Caco-2 (cell line): ENCODE results near the gene ZFHX3. TPM values are rescaled to one million over a fixed set of nuclear protein-coding genes. Genes with fewer than 3 reads are reported as not detected.

Experiments used
- BruUV-seq: library from RNA; stranded (reverse); fragments of 400-500 nt; replicated peaks from 2 replicates; lab custom pipeline; 2021; lab: Mats Ljungman, UMichigan
- CTCF ChIA-PET: fragments of 300-600 bp; sonication (Branson Sonifier 250); formaldehyde crosslinking; loops from one replicate; lab custom pipeline; 2022; ENCODE audit warnings: antibody characterized with exemption; lab: Charles Lee
- POLR2A ChIA-PET: fragments of 300-600 bp; sonication (Branson Sonifier 250); formaldehyde crosslinking; loops from one replicate; lab custom pipeline; 2022; ENCODE audit warnings: antibody characterized with exemption; lab: Charles Lee
- DNase-seq, 2 experiments: peaks; one replicate each; pipeline versions ENCODE4 v3.0.0 to v3.0.0-alpha.2; 2020 to 2022
- H3K27me3 ChIP-seq: replicated peaks from 2 replicates; pipeline ENCODE4 v1.6.0; 2011; ENCODE audit warnings: low read length; ENCODE audit not compliant: control insufficient read depth, insufficient read depth
- H3K36me3 ChIP-seq: 2 replicates; pipeline ENCODE4 v1.5.1; 2011; ENCODE audit warnings: low read length; ENCODE audit not compliant: control insufficient read depth, insufficient read depth
- H3K4me1 ChIP-seq: fragments of 250-450 bp; sonication (Bioruptor Pico); 2 replicates; pipeline ENCODE4 v1.5.1; 2020; ENCODE audit warnings: mild to moderate bottlenecking
- H3K4me3 ChIP-seq: 2 replicates; pipeline ENCODE4 v1.5.1; 2011; ENCODE audit warnings: low read depth, mild to moderate bottlenecking, control low read depth, low read length
- H3K9me3 ChIP-seq: fragments of 250-450 bp; sonication (Bioruptor Pico); 2 replicates; pipeline ENCODE4 v1.5.1; 2020; ENCODE audit warnings: mild to moderate bottlenecking, moderate library complexity
- H3K27ac Mint-ChIP-seq: one replicate; pipeline ENCODE4 v1.8.0; 2022; ENCODE audit warnings: mixed read lengths; ENCODE audit not compliant: unreplicated experiment
- H3K27me3 Mint-ChIP-seq: one replicate; pipeline ENCODE4 v1.8.0; 2022; ENCODE audit warnings: mixed read lengths; ENCODE audit not compliant: insufficient read depth, unreplicated experiment
- H3K36me3 Mint-ChIP-seq: one replicate; pipeline ENCODE4 v1.8.0; 2022; ENCODE audit warnings: mild to moderate bottlenecking, mixed read lengths; ENCODE audit not compliant: insufficient read depth, unreplicated experiment
- H3K4me1 Mint-ChIP-seq: one replicate; pipeline ENCODE4 v1.8.0; 2022; ENCODE audit warnings: low read depth, mixed read lengths; ENCODE audit not compliant: unreplicated experiment
- H3K4me3 Mint-ChIP-seq: one replicate; pipeline ENCODE4 v1.8.0; 2022; ENCODE audit warnings: mild to moderate bottlenecking, moderate library complexity, mixed read lengths; ENCODE audit not compliant: unreplicated experiment
- H3K9me3 Mint-ChIP-seq: one replicate; pipeline ENCODE4 v1.8.0; 2022; ENCODE audit warnings: mixed read lengths; ENCODE audit not compliant: unreplicated experiment
- intact Hi-C: fragments of 100-400 bp; cut with micrococcal nuclease; formaldehyde crosslinking; loops from one replicate; pipeline ENCODE4 v1.10.0; 2022; ENCODE audit not compliant: unreplicated experiment
- total RNA-seq: library from RNA; stranded (reverse); gene quantifications from 2 replicates; pipeline ENCODE4 v1.2.3, GENCODE V29; 2022
- TF ChIP-seq, protein P1 (sequence below), 2 experiments: fragments of 200-600 bp in 1 of 2; IDR thresholded peaks; 1 replicate in 1 of 2; 2 replicates in 1 of 2; pipeline versions ENCODE4 v1.5.1 to v1.8.0; 2011 to 2022; ENCODE audit warnings: antibody characterized with exemption in 1 of 2, control low read depth in 1 of 2, inconsistent platforms in 1 of 2, low read depth in 1 of 2, low read length in 1 of 2, mild to moderate bottlenecking in 1 of 2, moderate library complexity in 1 of 2; ENCODE audit not compliant: insufficient read depth in 1 of 2, severe bottlenecking in 1 of 2, unreplicated experiment in 1 of 2

Gene ZFHX3
- total RNA-seq, 1 experiment from 2014 or later, result 39.9 TPM

DNA sequence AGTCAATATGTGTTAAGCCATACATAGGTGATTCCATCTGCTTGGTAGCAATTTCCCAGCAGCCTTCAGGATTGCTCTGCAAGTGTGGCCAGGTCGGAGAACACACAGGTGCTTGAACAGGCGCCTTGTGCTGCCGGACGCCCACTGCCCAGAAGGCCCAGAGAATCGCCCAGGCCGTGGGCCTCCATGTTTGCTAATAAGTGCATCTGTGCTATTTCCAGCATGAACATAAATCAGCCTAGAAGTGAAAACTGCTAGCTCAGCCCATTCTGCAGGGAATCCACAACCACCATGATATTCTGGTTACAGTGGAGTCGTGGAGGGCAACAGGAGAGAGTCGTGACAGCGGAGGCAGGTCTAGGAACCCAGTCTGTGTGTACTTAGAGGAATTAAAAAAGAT lies 78.1 kb downstream of the ZFHX3 start:
- TF ChIP-seq, protein P1, sequence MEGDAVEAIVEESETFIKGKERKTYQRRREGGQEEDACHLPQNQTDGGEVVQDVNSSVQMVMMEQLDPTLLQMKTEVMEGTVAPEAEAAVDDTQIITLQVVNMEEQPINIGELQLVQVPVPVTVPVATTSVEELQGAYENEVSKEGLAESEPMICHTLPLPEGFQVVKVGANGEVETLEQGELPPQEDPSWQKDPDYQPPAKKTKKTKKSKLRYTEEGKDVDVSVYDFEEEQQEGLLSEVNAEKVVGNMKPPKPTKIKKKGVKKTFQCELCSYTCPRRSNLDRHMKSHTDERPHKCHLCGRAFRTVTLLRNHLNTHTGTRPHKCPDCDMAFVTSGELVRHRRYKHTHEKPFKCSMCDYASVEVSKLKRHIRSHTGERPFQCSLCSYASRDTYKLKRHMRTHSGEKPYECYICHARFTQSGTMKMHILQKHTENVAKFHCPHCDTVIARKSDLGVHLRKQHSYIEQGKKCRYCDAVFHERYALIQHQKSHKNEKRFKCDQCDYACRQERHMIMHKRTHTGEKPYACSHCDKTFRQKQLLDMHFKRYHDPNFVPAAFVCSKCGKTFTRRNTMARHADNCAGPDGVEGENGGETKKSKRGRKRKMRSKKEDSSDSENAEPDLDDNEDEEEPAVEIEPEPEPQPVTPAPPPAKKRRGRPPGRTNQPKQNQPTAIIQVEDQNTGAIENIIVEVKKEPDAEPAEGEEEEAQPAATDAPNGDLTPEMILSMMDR (IDR thresholded peaks at IDR 0.05; ENCODE audit: insufficient read depth in 1 of 2, low read depth in 1 of 2, low read length in 1 of 2, severe bottlenecking in 1 of 2, unreplicated experiment in 1 of 2), result no peak
- no peak overlapping the region for H3K4me3 ChIP-seq
- ChIA-PET POLR2A (no interaction called here), CTCF (interaction anchor here (0.5 kb wide), 1 partner anchor 132 kb away, joined by 3 read pairs; no protein-coding TSS in a partner anchor)
- H3K4me1 Mint-ChIP-seq, result peaks cover 20% of the 10 kb centered on the region
- H3K4me3 Mint-ChIP-seq, result no peak overlapping the region
- no TSS peak for BruUV-seq
- no peaks in the 10 kb centered on the region for H3K9me3 Mint-ChIP-seq
- H3K36me3 Mint-ChIP-seq, result peaks cover 12% of the 10 kb centered on the region
- no peaks in the 10 kb centered on the region; the same call in 1 of the 2 replicates for H3K4me1 ChIP-seq
- no peaks in the 10 kb centered on the region for H3K9me3 ChIP-seq
- H3K27me3 ChIP-seq, result no peaks in the 10 kb centered on the region
- no peaks in the 10 kb centered on the region for H3K27me3 Mint-ChIP-seq
- intact Hi-C loops, result no loop called here
- H3K36me3 ChIP-seq, result no peaks in the 10 kb centered on the region
- H3K27ac Mint-ChIP-seq, result no peak overlapping the region
- DNase-seq, result no peak

DNA sequence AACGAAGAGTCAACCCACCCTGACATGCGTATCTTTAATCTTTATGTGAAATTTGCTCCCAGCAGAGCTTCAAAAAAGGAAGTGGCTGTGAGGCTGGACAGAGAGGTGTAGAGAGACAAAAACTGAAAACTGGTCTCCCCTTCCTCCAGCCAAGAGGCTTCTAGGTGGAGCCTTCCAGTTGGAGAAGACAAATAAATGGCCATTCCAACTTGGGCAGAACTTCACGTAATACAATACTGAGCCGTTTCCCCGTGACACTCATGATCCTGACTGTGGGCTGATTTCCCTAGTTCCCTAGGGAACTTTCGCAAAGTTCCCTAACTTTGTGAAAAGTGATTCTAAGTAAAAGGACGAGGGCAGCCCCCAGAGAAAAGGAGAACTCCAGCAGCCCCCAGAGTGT lies 78.8 kb downstream of the ZFHX3 start:
- no peak for DNase-seq
- TF ChIP-seq, protein P1 (IDR thresholded peaks at IDR 0.05; ENCODE audit: insufficient read depth in 1 of 2, low read depth in 1 of 2, low read length in 1 of 2, severe bottlenecking in 1 of 2, unreplicated experiment in 1 of 2), result no peak
- Histone ChIP-seq H3K36me3 (no peaks in the 10 kb centered on the region), H3K4me3 (no peak overlapping the region), H3K9me3 (no peaks in the 10 kb centered on the region), H3K27me3 (no peaks in the 10 kb centered on the region), H3K4me1 (no peaks in the 10 kb centered on the region; the same call in 1 of the 2 replicates)
- no peaks in the 10 kb centered on the region for H3K9me3 Mint-ChIP-seq
- peaks cover 20% of the 10 kb centered on the region for H3K4me1 Mint-ChIP-seq
- ChIA-PET CTCF (no interaction called here), POLR2A (no interaction called here)
- intact Hi-C loops, result no loop called here
- H3K4me3 Mint-ChIP-seq, result no peak overlapping the region
- peaks cover 16% of the 10 kb centered on the region for H3K36me3 Mint-ChIP-seq
- H3K27ac Mint-ChIP-seq, result no peak overlapping the region
- no TSS peak for BruUV-seq
- no peaks in the 10 kb centered on the region for H3K27me3 Mint-ChIP-seq

DNA sequence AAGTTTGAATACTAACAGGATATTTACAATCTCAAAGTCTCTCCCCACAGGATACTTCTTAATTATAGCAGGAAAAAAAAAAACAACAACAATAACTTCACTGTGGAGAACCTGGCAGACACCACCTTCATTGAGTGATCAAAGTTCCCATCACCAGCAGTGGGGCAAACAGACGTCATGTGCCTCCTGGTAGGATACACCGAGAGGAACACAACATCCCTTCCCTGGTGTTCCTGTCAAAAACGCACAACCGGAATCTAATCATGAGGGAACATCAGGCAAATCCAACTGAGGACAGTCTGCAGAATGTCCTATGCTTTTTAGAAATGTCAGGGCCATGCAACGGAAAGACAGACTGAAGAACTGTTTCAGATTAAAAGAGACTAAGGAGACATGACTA lies 80.0 kb downstream of the ZFHX3 start:
- TF ChIP-seq, protein P1 (IDR thresholded peaks at IDR 0.05; ENCODE audit: insufficient read depth in 1 of 2, low read depth in 1 of 2, low read length in 1 of 2, severe bottlenecking in 1 of 2, unreplicated experiment in 1 of 2), result no peak
- CTCF ChIA-PET, result no interaction called here
- Mint-ChIP-seq H3K4me3 (no peak overlapping the region), H3K36me3 (peaks cover 24% of the 10 kb centered on the region), H3K27me3 (no peaks in the 10 kb centered on the region), H3K27ac (no peak overlapping the region), H3K4me1 (peaks cover 28% of the 10 kb centered on the region), H3K9me3 (no peaks in the 10 kb centered on the region)
- POLR2A ChIA-PET, result no interaction called here
- H3K4me1 ChIP-seq, result no peaks in the 10 kb centered on the region; the same call in 1 of the 2 replicates
- no peak for DNase-seq
- BruUV-seq, result no TSS peak
- H3K27me3 ChIP-seq, result no peaks in the 10 kb centered on the region
- no peaks in the 10 kb centered on the region for H3K9me3 ChIP-seq
- no peaks in the 10 kb centered on the region for H3K36me3 ChIP-seq
- H3K4me3 ChIP-seq, result no peak overlapping the region
- intact Hi-C loops, result no loop called here
